ENCODE measurements around the gene NLGN3.

- TF ChIP-seq GATA3 (IDR thresholded peaks at IDR 0.05; ENCODE audit: low read depth, low read length) (no peak), GATA2 (IDR thresholded peaks at IDR 0.05; ENCODE audit: low read depth, low read length) (no peak)
These were observed 30.9 kb downstream of the NLGN3 start for GRCh38 chrX:71175531-71175930.
